ENCODE measurements around the gene BCAS3. TPM values are rescaled to one million over a fixed set of nuclear protein-coding genes. Genes with fewer than 3 reads are reported as not detected.

The BCAS3 gene
- total and polyA plus RNA-seq, 9 donors = 9.4 to 37.0 (median 21.6) TPM

- intact Hi-C loops (cut with DNase I) = no loop called here
- 89 to 94% (median 90%) methylated on average over 18 of the region's 18 CpGs for WGBS, 3 donors
- Histone ChIP-seq H3K27ac (no peak overlapping the region), H3K36me3 (no peaks in the 10 kb centered on the region), H3K9me3 (no peaks in the 10 kb centered on the region), H3K4me3 (no peak overlapping the region), H3K4me1 (ENCODE audit: insufficient read depth) (no peaks in the 10 kb centered on the region), H3K27me3 (no peaks in the 10 kb centered on the region)
- no peak for DNase-seq
- no peak for TF ChIP-seq POLR2A (IDR thresholded peaks at IDR 0.05)
- TF ChIP-seq, protein P1, sequence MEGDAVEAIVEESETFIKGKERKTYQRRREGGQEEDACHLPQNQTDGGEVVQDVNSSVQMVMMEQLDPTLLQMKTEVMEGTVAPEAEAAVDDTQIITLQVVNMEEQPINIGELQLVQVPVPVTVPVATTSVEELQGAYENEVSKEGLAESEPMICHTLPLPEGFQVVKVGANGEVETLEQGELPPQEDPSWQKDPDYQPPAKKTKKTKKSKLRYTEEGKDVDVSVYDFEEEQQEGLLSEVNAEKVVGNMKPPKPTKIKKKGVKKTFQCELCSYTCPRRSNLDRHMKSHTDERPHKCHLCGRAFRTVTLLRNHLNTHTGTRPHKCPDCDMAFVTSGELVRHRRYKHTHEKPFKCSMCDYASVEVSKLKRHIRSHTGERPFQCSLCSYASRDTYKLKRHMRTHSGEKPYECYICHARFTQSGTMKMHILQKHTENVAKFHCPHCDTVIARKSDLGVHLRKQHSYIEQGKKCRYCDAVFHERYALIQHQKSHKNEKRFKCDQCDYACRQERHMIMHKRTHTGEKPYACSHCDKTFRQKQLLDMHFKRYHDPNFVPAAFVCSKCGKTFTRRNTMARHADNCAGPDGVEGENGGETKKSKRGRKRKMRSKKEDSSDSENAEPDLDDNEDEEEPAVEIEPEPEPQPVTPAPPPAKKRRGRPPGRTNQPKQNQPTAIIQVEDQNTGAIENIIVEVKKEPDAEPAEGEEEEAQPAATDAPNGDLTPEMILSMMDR (IDR thresholded peaks at IDR 0.05) = no peak
Observed at GRCh38 chr17:61383689-61384201, 706.1 kb downstream of the BCAS3 start.

DNA sequence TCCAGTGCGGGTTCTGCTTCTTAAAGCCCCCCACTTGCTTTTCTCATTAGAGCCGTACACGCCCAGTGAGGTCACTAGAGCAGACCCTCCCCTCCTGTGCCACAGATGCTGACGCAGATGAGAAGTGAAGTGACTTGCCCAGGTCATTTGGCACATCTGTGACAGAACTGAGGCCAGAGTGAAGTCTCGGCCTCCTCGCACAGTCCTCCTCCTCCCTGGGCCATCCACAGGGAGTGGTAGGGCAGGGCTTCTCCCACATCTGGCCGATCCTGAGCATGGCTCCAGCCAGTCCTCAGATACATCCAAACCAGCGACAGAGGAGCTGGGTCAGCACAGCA lies 706.7 kb downstream of the BCAS3 start:
- DNase-seq = no peak
- intact Hi-C loops (cut with DNase I) = no loop called here
- H3K27me3 ChIP-seq = no peaks in the 10 kb centered on the region
- no peak overlapping the region for H3K4me3 ChIP-seq
- WGBS, 3 donors = 90 to 94% (median 92%) methylated on average over 8 of the region's 8 CpGs
- H3K27ac ChIP-seq = no peak overlapping the region
- TF ChIP-seq EP300 (IDR thresholded peaks at IDR 0.05) = no peak
- TF ChIP-seq, protein P1 (IDR thresholded peaks at IDR 0.05) = no peak
- TF ChIP-seq POLR2A (IDR thresholded peaks at IDR 0.05) = no peak
- H3K4me1 ChIP-seq (ENCODE audit: insufficient read depth) = no peaks in the 10 kb centered on the region
- no peaks in the 10 kb centered on the region for H3K9me3 ChIP-seq
- H3K36me3 ChIP-seq = no peaks in the 10 kb centered on the region

- DNase-seq = no peak
- no peaks in the 10 kb centered on the region for H3K9me3 ChIP-seq
- intact Hi-C loops (cut with DNase I) = no loop called here
- H3K27ac ChIP-seq = no peak overlapping the region
- no peaks in the 10 kb centered on the region for H3K36me3 ChIP-seq
- no peak overlapping the region for H3K4me3 ChIP-seq
- no peak for TF ChIP-seq POLR2A (IDR thresholded peaks at IDR 0.05)
- no peak for TF ChIP-seq EP300 (IDR thresholded peaks at IDR 0.05)
- TF ChIP-seq, protein P1 (IDR thresholded peaks at IDR 0.05) = no peak
- no peaks in the 10 kb centered on the region for H3K4me1 ChIP-seq (ENCODE audit: insufficient read depth)
- no peaks in the 10 kb centered on the region for H3K27me3 ChIP-seq
- WGBS, 3 donors = 94 to 97% (median 94%) methylated on average over 13 of the region's 13 CpGs
Observed at GRCh38 chr17:61384692-61385576, 707.3 kb downstream of the BCAS3 start.

DNA sequence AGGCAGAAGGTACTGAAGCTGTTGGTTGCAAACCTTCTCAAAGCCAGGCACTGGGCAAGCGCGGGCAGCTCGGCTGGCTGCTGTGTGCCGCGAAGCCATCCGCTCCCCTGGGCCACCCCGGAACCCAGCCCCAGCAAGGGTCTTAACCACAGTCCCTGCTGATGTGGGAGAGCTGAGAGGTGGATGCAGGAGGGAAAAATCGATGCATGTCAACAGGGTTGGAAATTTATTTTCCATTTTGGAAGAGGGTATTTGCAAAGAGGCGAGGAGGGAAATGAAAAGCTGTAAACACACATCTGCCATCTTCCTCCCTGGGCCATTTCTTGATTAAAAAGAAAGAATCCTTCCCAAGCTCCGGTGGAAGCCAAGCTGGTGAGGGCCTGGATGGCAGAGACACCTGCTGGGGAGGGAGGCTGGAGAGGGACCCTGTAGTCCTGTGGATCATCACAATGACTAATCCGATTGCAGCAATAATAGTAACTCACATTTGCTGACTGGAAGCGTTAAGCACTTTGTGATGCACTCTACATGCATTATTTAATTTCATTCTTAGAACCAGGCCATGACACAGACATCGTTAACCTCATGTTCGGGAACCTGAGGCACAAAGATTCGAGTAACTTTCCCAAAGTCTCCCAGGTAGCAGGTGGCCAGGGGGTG lies 708.1 kb downstream of the BCAS3 start:
- 93 to 95% (median 95%) methylated on average over 15 of the region's 15 CpGs for WGBS, 3 donors

More for the DNA sequence above, 708.1 kb downstream of the BCAS3 start:
- H3K27ac ChIP-seq = no peak overlapping the region
- intact Hi-C loops (cut with DNase I) = no loop called here
- no peaks in the 10 kb centered on the region for H3K27me3 ChIP-seq
- no peaks in the 10 kb centered on the region for H3K9me3 ChIP-seq
- no peaks in the 10 kb centered on the region for H3K36me3 ChIP-seq
- TF ChIP-seq, protein P1 (IDR thresholded peaks at IDR 0.05) = no peak
- no peak for TF ChIP-seq EP300 (IDR thresholded peaks at IDR 0.05)
- no peak for TF ChIP-seq POLR2A (IDR thresholded peaks at IDR 0.05)
- H3K4me1 ChIP-seq (ENCODE audit: insufficient read depth) = no peaks in the 10 kb centered on the region
- DNase-seq = no peak
- H3K4me3 ChIP-seq = no peak overlapping the region

All from ovary (tissue), 9 donors.